HG03439 (cell line): ENCODE results near the gene CABP2.

Experiments
- ATAC-seq: cut with Tn5 transposase; IDR thresholded peaks from one replicate; pipeline ENCODE4 v1.9.1; 2021; ENCODE audit warnings: mild to moderate bottlenecking, moderate library complexity; ENCODE audit not compliant: unreplicated experiment

Gene CABP2

GRCh38 chr11:67508486-67509121 lies 14.6 kb downstream of the CABP2 start:
- ATAC-seq = peak; percentile 41

- peak; percentile 67 for ATAC-seq
Observed at GRCh38 chr11:67507864-67508485, 15.3 kb downstream of the CABP2 start, which contains the start of gene CDK2AP2. Gene CDK2AP2, minus strand, starts transcription at chr11:67508162. Its CDS starts 80 bp downstream, at chr11:67508082.

- no peak for ATAC-seq
Observed at GRCh38 chr11:67507242-67507863, 15.9 kb downstream of the CABP2 start.

- no peak for ATAC-seq
Observed at GRCh38 chr11:67506426-67507051, 16.7 kb downstream of the CABP2 start.

- ATAC-seq = no peak
Observed at GRCh38 chr11:67505605-67506396, 17.4 kb downstream of the CABP2 start.

GRCh38 chr11:67504950-67505581 lies 18.2 kb downstream of the CABP2 start, which contains the start of gene PITPNM1:
Gene PITPNM1, minus strand, starts transcription at chr11:67505363. Its CDS starts 1,183 bp downstream, at chr11:67504180.
- no peak for ATAC-seq

- no peak for ATAC-seq
Observed at GRCh38 chr11:67504005-67504949, 19.0 kb downstream of the CABP2 start.

- no peak for ATAC-seq
Observed at GRCh38 chr11:67503119-67504004, 19.9 kb downstream of the CABP2 start.

- no peak for ATAC-seq
Observed at GRCh38 chr11:67502328-67502979, 20.8 kb downstream of the CABP2 start.

GRCh38 chr11:67501854-67502253 lies 21.4 kb downstream of the CABP2 start:
- no peak for ATAC-seq

GRCh38 chr11:67500831-67501715 lies 22.2 kb downstream of the CABP2 start:
- ATAC-seq = no peak

- ATAC-seq = no peak
Observed at GRCh38 chr11:67500484-67500821, 22.8 kb downstream of the CABP2 start.

GRCh38 chr11:67499808-67500483 lies 23.3 kb downstream of the CABP2 start:
- ATAC-seq = no peak

- ATAC-seq = no peak
Observed at GRCh38 chr11:67498544-67498972, 24.7 kb downstream of the CABP2 start.

GRCh38 chr11:67497656-67498291 lies 25.5 kb downstream of the CABP2 start:
- ATAC-seq = no peak

GRCh38 chr11:67496113-67496512 lies 27.1 kb downstream of the CABP2 start:
- ATAC-seq = no peak
